HG03095 (cell line): ENCODE results near the gene TMEM26.
"Not testable (repeated sequence)": the region's sequence is repeated elsewhere in the genome, so short reads cannot be mapped to it uniquely, and the experiment has no call there.

ENCODE experiments used
- ATAC-seq: cut with Tn5 transposase; IDR thresholded peaks from one replicate; pipeline ENCODE4 v1.9.1; 2021; ENCODE audit warnings: moderate library complexity; ENCODE audit not compliant: unreplicated experiment

Gene TMEM26

DNA sequence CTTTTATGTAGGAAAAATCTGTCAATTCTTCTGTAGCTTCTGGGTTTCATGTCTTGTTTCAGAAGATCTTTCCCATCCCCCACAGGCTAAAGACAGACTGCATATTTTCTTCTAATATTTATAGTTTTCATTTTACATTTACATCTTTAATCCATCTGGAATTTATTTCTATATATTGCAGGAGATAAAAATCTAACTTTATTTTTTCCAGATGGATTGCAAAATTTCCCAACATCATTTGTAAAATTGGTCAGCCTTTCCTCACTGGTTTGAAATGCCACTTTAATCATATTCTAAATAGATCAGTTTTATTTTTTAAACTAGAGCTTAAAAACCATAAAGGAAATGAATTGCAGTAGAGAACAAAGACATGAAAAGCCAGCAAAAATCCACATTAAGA is 46.9 kb downstream of the TMEM26 start:
- no peak for ATAC-seq

DNA sequence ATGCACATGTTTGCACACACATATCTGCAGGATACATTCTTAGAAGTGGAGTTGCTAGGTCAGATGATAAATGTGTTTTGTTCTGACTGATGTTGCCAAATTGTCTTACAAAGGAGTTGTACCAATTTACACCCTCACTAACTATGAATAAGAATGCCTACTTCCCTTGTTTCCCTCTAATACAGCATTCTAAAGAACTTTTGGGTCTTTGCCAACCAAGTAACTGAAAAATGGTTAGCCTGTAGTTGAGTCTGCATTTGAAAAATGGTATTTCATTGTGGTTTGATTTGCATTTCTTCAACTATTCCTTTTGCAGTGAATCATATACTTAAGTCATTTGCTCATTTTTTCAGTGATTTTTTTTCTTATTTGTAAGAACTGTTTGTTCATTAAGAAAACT is 48.4 kb downstream of the TMEM26 start:
- no peak for ATAC-seq

DNA sequence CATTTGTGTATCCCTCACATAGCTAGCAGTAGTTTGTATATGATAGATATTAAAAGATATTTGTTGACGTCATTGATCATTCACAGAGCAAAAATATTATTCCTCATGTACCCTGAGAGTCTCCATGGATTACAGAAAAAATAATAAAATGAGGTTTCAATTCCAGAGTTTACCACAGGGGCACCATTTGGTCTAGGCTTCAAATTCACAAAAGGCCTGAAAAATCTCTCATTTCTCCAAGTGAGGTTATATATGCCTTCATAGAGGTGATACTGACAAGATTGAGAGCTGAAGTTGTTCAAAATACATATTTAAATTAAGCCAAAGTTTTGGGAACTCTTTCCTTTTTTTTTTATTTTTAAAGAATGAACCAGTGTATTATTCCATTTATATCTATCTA is 52.7 kb downstream of the TMEM26 start:
- ATAC-seq, result no peak

DNA sequence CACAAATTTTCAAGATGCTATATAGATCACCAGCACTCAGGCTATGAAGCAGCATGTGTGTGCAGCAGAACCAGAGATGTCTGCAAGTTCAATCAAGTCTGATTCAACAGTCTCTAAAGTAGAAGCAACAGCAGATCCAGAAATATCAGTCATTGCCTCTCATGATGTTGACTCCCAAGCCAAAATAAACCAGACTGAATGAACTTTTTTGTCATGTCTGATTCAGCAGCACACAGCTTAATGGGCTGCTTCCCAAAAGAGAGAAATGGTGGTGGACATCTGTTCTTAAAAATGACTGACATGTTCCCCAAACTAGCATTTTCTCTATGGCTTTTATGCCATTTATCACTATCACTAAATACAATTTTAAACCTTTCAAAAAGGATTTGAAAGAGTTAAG is 53.8 kb downstream of the TMEM26 start:
- no peak for ATAC-seq

DNA sequence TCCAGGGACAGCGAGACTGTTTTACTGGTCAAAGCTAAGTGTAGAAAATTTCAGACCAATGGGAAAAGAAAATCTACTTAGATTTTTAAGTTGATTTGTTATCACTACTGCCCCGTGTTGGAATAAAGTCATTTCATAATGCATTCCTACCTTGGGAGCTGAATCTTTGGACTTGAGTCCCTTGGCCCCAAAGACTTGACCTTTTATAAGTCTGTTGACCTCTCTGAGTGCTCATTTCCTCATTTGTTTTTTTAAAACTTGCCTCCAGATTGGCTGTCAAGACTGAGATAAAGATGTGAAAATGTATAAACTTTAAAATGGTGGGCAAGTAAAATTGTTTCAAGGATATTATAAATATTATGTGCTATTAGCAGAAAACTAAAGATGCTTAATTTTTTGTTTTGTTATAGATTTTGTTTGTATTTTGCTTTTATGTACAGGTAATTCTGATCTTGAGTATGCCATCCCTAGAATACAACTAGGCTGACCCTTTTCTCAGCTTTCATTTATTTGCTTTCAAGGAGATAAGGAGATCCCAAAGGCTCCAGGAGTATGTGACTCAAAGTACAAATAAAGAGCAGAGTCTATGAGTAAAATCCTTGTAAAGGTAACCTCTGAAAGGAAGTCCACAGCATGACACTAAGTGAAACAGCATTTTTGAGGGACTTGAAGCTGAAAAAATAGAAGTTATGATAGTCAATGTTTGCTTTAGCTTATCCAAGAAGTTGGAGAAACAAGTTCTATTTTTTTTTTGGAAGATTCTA is 54.6 kb downstream of the TMEM26 start:
- no peak for ATAC-seq

DNA sequence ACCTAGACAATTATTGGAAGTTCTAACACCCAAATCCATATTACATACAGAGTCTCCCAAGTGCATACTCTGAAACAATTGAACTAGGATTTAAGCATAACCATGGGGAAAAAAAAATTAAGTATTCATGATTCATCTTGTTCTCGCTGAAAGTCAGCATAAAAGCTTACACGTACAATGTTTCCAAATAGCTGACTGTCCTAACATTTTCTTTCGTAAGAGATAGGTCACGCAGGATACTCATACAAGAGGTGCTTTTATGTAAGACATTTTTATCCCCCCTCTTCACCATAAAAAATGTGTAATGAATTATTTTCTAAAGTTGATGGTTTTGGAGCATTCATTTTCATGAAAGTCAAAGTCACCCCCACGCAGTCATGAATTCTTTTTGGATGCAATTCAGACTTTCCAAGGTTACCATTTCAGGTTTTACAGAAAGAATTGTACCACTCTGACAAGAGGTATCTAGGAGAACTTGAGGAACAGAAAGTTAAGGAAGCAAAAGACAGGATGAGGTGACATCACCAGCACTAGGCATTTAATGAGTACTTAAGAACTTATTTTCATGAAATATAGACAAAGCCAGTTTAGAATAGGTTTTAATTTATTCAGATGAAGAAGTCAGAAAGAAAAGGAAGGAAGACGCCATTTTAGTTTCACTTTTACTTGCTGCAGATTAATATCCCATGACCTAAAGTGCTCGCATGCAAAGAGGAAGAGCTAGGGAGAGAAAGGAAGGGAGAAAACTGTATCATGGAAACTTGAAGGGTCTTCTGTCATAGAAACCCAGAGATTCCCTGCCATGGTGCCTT is 55.8 kb downstream of the TMEM26 start:
- no peak for ATAC-seq

DNA sequence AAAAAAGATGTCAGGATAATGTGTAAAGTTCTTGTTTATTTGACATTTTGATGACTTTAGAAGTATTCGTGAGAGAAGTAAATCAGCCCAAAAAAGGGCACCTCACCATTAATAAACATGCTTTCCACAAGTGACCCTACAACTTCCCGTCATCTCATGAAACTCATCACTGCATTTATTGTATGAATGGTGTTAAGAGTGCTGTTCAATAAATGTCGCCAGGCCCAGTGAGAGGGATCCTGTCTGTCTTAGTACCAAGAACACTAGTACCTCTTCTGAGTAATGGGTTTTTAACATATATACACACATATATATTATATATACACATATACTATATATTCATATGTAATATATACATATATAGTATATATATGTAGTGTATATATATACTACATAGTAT is 61.9 kb downstream of the TMEM26 start:
- peak; percentile 30 for ATAC-seq

DNA sequence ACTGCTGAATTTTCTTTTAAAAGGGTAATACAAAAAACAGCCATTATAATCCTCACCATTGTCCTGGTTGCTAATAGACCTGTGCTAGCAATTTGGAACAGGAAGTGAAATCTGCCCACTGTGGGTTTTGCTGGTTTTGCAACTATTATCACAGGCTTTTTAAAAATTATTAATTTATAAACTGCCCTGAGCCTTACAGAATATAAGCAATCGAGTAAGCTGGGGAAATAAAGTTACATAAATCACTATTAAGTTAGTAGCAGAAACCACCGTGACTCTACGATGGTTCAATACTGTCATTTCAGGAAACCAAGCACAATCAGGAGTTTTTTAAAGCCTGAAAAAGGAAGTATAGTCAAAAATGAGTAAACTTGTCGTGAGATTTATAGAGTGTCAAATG is 62.3 kb downstream of the TMEM26 start:
- ATAC-seq, result peak; percentile 67

DNA sequence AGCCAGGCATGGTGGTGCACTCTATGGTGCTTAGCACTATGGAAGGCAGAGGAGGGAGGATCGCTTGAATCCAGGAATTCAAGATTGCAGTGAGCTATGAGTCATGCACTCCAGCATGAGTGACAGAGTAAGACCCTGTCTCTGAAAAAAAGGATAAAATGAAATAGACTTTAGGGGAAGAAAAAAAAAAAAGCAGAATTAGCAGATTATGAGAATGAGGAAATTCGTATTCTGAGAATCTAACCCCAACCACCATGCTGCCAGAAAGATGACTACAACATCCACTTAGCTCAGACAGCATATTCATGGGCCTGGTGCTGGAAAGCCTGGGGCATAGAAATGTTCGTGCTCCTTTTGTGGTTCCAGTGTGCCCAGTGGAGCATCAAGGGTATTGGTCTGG is 63.3 kb downstream of the TMEM26 start:
- ATAC-seq, result no peak

DNA sequence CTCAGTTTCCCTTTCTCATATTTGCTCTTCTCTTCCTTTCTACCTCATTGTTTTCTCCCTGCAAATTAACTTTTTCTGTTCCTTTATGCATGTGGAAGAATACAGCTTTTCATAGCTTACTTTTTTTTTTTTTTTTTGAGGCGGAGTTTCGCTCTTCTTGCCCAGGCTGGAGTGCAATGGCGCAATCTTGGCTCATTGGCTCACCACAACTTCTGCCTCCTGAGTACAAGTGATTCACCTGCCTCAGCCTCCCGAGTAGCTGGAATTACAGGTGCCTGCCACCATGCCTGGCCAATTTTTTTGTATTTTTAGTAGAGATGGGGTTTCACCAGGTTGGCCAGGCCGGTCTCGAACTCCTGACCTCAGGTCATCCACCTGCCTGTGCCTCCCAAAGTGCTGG is 64.2 kb downstream of the TMEM26 start:
- not testable (repeated sequence) for ATAC-seq

DNA sequence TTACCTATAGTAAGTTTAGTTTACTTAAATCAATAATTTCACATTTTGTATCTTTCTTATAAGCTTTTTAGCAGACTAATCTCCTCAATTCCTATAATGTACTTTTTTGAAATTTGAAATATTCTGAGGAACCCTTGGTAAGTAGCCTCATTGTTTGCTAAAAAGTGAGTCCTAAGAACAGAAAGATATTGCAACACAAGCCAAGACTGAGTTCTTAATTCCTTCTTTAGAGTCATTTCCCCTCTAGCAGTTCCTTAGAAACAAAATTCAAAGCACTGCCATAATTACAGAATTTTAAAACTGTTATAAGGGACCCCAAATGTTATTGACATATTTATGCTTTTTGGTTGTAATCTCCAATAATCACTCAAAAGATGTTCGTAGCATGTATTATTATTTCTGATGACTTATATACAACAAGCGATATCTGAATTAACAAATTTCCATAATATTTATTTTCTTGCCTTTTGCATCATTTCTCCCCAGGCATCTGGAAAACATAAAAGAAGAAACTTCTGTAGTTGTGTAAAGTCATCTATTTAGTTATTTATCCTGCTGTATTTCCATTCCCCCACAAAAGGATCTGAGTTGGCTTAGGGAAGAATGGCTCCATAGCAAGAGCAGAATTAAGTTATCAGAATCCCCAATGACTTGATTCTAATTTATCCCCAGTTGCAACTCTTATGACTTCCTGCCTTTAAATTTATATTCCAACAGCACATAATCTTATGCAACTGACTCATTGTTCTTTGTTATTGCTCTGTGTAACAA is 67.8 kb downstream of the TMEM26 start:
- no peak for ATAC-seq

DNA sequence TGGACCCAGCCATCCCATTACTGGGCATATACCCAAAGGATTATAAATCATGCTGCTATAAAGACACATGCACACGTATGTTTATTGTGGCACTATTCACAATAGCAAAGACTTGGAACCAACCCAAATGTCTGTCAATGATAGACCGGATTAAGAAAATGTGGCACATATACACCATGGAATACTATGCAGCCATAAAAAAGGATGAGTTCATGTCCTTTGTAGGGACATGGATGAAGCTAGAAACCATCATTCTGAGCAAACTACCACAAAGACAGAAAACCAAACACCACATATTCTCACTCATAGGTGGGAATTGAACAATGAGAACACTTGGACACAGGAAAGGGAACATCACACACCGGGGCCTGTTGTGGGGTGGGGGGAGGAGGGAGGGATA is 72.0 kb downstream of the TMEM26 start:
- ATAC-seq, result not testable (repeated sequence)

DNA sequence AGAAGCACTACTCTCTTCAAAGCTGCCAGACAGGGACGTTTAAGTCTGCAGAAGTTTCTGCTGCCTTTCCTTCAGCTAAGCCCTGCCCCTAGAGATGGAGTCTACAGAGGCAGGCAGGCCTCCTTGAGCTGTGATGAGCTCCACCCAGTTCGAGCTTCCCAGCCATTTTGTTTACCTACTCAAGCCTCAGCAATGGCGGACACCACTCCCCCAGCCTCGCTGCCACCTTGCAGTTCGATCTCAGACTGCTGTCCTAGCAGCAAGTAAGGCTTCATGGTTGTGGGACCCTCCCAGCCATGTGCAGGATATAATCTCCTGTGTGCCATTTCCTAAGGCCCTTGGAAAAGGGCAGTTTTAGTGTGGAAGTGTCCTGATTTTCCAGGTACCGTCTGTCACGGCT is 74.3 kb downstream of the TMEM26 start:
- no peak for ATAC-seq

DNA sequence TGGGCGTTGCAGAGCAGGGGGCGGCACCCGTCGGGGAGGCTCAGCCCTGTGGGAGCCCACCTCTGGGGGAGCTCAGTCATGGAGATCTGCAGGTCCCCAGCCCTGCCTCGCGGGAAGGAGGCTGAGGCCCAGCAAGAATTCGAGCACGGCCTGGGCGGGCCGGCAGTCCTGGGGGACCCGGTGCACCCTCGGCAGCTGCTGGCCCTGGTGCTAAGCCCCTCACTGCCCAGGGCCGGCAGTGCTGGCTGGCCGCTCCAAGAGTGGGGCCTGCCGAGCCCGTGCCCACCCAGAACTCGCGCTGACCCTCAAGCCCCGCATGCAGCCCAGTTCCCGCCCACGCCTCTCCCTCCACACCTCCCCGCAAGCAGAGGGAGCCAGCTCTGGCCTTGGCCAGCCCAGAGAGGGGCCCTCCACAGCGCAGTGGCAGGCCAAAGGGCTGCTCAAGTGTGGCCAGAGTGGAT is 76.2 kb downstream of the TMEM26 start:
- ATAC-seq, result no peak

DNA sequence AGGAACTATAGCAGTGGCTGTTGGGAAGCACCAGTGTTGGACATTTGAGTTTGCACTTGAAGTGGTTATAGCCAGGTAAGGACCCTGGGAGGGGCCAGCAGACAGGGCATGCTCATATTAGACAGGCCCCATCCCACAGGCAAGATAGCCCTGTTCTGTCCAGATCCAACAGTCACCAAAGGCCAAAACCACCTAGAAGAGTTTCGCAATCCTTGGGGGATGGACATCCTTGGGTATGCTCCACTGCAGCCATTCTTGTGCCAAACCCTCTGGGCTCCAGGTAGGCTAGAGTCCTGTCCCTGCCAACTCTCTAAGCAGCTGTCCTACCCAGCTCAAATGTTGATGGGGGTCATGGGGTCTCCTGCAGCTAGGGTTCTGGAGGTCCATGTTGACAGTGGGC is 76.8 kb downstream of the TMEM26 start:
- no peak for ATAC-seq

DNA sequence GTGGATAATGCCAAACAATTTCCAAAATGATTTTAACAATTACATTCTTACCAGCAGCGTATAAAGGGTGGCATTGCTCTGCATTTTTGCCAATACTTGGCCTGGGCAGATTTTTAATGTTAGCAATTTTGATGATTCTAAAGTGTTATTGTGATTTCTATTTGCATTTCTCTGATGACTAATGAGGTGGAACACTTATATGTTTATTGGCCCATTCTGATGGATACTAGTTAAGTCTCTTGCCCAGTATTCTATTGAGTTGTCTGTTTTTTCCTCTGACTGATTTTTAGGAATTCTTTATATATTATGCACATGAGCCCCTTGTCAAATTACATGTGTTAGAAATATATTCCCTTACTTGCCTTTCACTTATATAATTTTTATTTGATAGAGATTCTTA is 86.8 kb downstream of the TMEM26 start:
- no peak for ATAC-seq

DNA sequence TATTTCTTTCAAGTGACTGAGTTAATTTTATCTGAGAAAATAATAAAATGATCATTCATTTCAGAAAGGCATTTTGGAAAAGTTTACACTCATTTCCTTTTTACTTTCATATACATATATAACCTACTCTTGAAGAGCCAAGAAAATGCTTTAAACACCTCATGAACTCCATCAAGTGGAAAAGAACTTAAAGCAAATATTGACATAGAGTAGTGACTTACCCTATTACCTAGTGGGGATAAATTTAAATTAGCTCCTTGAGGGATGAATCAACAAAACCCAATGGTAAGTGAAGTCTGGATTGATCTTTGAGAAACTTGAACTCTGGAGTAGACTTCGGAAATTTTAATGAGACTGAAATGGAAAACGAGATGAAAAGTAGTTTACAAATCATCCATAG is 88.6 kb downstream of the TMEM26 start:
- no peak for ATAC-seq

DNA sequence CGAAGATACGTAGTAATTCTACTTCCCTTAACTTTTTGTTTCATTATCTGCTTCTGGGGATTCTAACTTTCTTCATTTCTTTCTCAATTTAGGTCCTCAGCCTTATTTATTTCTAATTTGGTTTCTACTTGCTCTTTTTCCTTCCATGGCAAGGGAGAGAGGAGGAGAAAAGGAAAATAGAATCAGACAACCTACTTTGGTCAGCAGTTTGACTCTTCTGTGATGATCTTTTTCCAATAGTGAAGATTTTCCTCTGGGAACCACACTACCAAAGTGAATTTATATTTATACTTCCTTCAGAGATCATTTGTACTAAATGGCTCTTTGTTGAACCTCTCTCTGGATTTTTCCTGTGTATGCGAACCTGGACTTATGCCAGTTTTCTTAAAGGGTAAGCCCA is 90.2 kb downstream of the TMEM26 start:
- no peak for ATAC-seq

DNA sequence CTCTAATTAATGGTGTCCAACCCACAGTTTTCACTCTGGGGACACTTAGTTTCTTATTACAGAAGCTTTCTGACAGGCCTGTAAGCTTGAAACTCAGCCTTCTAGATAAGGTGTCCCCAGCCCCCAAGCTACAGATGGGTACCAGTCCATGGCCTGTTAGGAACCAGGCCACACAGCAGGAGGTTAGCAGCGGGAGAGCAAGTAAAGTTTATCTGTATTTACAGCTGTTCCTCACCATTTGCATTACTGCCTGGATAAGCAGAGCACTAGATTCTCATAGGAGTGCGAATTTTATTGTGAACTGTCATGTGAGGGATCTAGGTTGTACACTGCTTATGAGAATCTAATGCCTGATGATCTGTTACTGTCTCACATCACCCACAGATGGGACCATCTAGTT is 93.7 kb downstream of the TMEM26 start:
- ATAC-seq, result no peak

DNA sequence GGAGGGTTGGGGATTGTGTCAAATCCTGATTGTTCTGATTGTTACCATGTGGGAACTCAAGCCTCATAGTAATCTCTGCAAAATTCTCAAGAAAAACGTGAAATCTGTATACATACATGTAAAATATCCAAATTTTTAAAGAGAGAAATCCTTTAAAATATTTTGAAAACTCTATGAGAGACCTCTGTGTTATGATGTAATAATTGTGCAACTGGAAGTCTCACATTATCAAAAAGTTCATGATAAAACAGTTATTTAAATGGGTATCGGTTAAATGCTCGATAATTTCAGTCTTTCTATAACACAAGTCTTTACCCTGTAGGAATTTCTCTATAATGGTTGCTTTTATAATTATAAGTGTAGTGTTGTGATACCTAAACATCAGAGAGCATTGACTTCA is 95.5 kb downstream of the TMEM26 start:
- no peak for ATAC-seq
